NB4 (cell line): ENCODE measurements around the gene MAP3K14.

Experiments
- DNase-seq: peaks from one replicate; pipeline ENCODE4 v3.0.0; 2010; ENCODE audit warnings: low read depth
- H3K4me3 ChIP-seq: one replicate; pipeline ENCODE4 v1.5.1; 2011; ENCODE audit warnings: mild to moderate bottlenecking, low read depth, low read length, moderate library complexity
- CTCF ChIP-seq: IDR thresholded peaks from one replicate; pipeline ENCODE4 v1.5.1; 2012; ENCODE audit warnings: low read depth, low read length
- MAX ChIP-seq: IDR thresholded peaks from 2 replicates; pipeline ENCODE4 v1.6.1; 2011; ENCODE audit warnings: low read depth, low read length
- MYC ChIP-seq: IDR thresholded peaks from 2 replicates; pipeline ENCODE4 v1.6.1; 2011; ENCODE audit warnings: low read depth, low read length
- POLR2A ChIP-seq: IDR thresholded peaks from 2 replicates; pipeline ENCODE4 v1.6.1; 2011; ENCODE audit warnings: mild to moderate bottlenecking; ENCODE audit not compliant: insufficient read length; ENCODE audit errors: extremely low read depth

The MAP3K14 gene

DNA sequence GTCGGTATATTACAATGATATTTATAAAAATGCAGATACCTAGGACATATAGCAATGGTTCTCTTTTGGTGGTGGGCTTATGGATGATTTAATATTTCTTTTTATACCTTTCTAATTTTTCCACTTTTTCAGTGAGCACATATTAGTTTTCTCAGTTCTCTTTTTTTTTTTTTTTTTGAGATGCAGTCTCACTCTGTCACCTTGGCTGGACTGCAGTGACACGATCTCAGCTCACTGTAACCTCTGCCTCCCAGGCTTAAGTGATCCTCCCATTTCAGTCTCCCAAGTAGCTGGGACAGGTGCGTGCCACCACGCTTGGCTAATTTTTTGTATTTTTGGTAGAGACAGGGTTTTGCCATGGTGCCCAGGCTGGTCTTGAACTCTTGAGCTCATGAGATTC is 15.1 kb downstream of the MAP3K14 start:
- TF ChIP-seq CTCF (no peak), MYC (no peak), MAX (no peak)

DNA sequence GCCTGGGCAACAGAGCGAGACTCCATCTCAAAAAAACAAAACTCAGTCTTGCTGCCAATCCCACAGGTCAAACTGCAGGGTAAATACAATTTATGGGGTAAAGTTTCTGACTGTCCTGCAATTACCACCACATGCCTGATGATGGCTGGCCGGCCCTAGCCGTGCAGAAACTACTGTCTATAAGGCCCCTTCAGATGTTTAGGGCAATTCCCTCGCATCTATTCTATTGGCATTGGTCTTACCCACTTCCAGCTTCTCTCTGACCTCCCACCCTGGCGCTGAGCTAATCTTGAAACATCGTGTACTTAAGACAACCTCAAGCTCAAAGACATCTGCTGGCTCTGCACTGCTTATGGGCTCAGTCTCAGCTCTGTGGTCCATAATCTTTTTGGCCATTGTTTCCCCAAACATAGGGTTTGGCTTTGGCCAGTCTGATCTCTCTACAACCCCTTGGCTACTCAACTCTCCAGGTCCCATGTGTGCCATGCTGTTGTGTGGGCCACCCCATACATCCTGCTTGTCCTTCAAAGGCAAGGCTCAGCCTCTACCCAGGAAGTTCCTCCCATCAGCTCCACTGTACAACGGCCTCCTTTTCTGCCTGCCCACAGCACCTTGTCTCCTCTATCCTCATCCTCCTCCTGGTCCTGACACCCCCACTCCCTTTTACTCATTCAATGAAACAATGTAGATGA is 16.6 kb downstream of the MAP3K14 start:
- TF ChIP-seq CTCF (no peak), POLR2A (no peak), MYC (no peak), MAX (no peak)
- no peak for DNase-seq
- no peak overlapping the region for H3K4me3 ChIP-seq

More for the DNA sequence above, 15.1 kb downstream of the MAP3K14 start:
- no peak overlapping the region for H3K4me3 ChIP-seq
- DNase-seq, result no peak

GRCh38 chr17:45299361-45299760 is 17.5 kb downstream of the MAP3K14 start:
- TF ChIP-seq MAX (peak; percentile 49), POLR2A (no peak)
- no peak overlapping the region for H3K4me3 ChIP-seq
- DNase-seq, result peak; percentile 22

GRCh38 chr17:45298546-45299285 is 18.1 kb downstream of the MAP3K14 start:
- DNase-seq, result no peak
- H3K4me3 ChIP-seq, result no peak overlapping the region
- TF ChIP-seq MAX (no peak), CTCF (no peak), POLR2A (no peak), MYC (no peak)

DNA sequence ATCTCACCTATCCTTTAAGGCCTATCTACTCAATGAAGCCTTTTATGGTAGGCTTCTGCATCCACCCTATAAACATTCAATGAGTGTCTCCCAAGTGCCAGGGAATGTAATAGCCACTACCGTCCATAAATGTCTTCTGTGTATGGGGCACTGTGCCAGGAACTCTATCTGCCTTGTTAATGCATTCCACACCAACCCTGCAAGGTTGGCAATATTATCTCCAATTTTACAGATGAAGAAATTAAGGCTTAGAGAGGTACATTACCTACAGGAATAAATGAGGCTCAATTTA is 20.0 kb downstream of the MAP3K14 start:
- DNase-seq, result no peak
- H3K4me3 ChIP-seq, result no peak overlapping the region
- TF ChIP-seq POLR2A (no peak), CTCF (no peak), MYC (no peak), MAX (no peak)

DNA sequence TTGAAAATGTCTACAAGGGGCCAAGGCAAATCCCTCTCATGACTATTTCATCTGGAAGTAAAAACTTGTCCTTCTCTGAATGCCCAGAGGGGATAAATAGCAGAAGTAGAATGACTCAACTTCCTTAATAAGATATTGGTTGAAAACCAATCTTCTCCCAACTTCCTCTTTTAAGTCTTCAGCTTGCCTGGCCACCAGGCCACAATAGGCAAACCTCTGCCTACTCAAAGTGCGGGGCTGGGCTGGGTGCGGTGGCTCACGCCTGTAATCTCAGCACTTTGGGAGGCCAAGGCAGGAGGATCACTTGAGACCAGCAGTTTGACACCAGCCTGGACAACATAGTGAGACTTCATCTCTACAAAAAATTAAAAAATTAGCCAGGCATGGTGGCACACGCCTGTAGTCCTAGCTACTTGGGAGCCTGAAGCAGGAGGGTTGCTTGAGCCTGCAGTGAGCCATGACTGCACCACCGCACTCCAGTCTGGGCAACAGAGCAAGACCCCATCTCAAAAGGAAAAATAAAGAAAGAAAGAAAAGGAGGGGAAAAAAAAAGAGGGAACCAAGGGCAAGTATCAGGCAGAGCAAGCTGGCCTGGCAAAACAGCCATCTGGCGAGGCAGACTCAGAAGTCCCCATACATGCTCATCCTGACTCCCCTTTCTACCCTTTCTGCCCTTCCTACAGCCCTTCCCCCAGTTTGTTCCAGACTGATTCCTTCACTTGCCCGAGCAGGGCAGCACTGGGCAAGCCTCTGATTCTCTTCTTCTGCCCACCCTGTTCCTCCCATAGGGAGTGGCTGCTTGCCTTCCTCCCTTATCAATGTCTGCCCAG is 20.6 kb downstream of the MAP3K14 start:
- DNase-seq, result peak; percentile 93
- no peak for TF ChIP-seq CTCF
- no peak overlapping the region for H3K4me3 ChIP-seq
